Neural progenitor cell (in vitro differentiated cells): ENCODE data around the gene STK32B.

ENCODE experiments used
- CTCF ChIP-seq: fragments of 200-600 bp; sonication (generic); IDR thresholded peaks from 2 replicates; pipeline ENCODE4 v1.5.1; 2017; ENCODE audit warnings: antibody characterized with exemption, mild to moderate bottlenecking
- EZH2 ChIP-seq: fragments of 200-600 bp; sonication (generic); IDR thresholded peaks from 2 replicates; pipeline ENCODE4 v1.6.1; 2017; ENCODE audit warnings: antibody characterized with exemption, mild to moderate bottlenecking, moderate library complexity
- EZH2phosphoT487 ChIP-seq: fragments of 200-600 bp; sonication (generic); IDR thresholded peaks from 2 replicates; pipeline ENCODE4 v1.6.1; 2017; ENCODE audit warnings: antibody characterized with exemption

- TF ChIP-seq CTCF = no peak
- TF ChIP-seq EZH2 = no peak
- TF ChIP-seq EZH2phosphoT487 = no peak
Measured at GRCh38 chr4:5256421-5256820, 205.1 kb downstream of the STK32B start.
